ENCODE results near the gene PPA2.

PPA2 gene

GRCh38 chr4:105389167-105389566 is 84.7 kb downstream of the PPA2 start:
- TF ChIP-seq, protein P1, sequence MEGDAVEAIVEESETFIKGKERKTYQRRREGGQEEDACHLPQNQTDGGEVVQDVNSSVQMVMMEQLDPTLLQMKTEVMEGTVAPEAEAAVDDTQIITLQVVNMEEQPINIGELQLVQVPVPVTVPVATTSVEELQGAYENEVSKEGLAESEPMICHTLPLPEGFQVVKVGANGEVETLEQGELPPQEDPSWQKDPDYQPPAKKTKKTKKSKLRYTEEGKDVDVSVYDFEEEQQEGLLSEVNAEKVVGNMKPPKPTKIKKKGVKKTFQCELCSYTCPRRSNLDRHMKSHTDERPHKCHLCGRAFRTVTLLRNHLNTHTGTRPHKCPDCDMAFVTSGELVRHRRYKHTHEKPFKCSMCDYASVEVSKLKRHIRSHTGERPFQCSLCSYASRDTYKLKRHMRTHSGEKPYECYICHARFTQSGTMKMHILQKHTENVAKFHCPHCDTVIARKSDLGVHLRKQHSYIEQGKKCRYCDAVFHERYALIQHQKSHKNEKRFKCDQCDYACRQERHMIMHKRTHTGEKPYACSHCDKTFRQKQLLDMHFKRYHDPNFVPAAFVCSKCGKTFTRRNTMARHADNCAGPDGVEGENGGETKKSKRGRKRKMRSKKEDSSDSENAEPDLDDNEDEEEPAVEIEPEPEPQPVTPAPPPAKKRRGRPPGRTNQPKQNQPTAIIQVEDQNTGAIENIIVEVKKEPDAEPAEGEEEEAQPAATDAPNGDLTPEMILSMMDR (IDR thresholded peaks at IDR 0.05; ENCODE audit: low read depth, low read length): no peak
- DNase-seq (ENCODE audit: extremely low read depth, low read depth): no peak

DNA sequence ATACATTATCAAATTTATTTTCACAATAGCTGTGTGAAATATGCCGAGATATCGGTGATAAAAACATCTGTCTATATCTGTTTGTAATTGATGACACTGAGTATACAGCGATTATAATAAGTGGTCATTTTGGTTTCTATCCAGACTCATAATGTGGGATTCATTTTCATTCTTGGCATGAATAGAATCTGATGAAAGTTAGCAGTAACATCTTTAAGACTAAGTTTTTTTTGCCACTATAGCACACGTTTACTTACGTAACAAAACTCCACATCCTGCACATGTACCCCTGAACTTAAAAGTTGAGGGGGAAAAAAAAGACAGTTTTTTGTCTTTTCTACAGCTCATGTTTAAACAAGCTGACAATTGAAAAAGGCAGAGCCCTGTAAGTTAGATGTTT is 86.4 kb downstream of the PPA2 start:
- DNase-seq (ENCODE audit: extremely low read depth, low read depth): peak; percentile 57

GRCh38 chr4:105386012-105386411 is 87.8 kb downstream of the PPA2 start:
- TF ChIP-seq, protein P1 (IDR thresholded peaks at IDR 0.05; ENCODE audit: low read depth, low read length): no peak
- DNase-seq (ENCODE audit: extremely low read depth, low read depth): no peak

More for the DNA sequence above, 86.4 kb downstream of the PPA2 start:
- TF ChIP-seq, protein P1 (IDR thresholded peaks at IDR 0.05; ENCODE audit: low read depth, low read length): no peak

- TF ChIP-seq, protein P1 (IDR thresholded peaks at IDR 0.05; ENCODE audit: low read depth, low read length): no peak
- no peak for DNase-seq (ENCODE audit: extremely low read depth, low read depth)
Observed at GRCh38 chr4:105374071-105374470, 99.8 kb downstream of the PPA2 start.

DNA sequence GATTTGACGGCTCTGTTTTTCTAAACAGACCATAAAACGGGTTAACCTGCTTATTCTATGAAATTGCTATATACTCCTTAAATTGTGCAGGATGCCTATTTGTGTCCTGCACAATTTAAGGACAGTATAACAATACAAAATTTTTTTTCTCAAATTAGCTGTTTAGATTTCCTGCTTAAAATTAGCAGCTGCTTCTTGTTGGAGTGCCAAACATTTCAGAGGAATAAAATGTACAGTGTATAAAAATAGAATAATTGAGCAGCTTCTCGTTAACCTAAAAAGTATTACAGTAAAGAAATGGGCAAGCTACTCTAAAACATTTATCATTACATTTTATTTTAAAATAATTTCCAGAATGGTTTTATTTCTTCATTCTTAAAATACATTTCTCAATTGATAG is 100.5 kb downstream of the PPA2 start:
- TF ChIP-seq, protein P1 (IDR thresholded peaks at IDR 0.05; ENCODE audit: low read depth, low read length): no peak

GRCh38 chr4:105369988-105370387 is 103.9 kb downstream of the PPA2 start:
- no peak for DNase-seq (ENCODE audit: extremely low read depth, low read depth)
- TF ChIP-seq, protein P1 (IDR thresholded peaks at IDR 0.05; ENCODE audit: low read depth, low read length): no peak

More for the DNA sequence above, 100.5 kb downstream of the PPA2 start:
- no peak for DNase-seq (ENCODE audit: extremely low read depth, low read depth)

- DNase-seq (ENCODE audit: extremely low read depth, low read depth): no peak
- TF ChIP-seq, protein P1 (IDR thresholded peaks at IDR 0.05; ENCODE audit: low read depth, low read length): no peak
Observed at GRCh38 chr4:105361053-105361452, 112.8 kb downstream of the PPA2 start.

Measured in AG09319 (cell line).